HG02642 (cell line): ENCODE measurements around the gene MAP2.

Experiments
- ATAC-seq: cut with Tn5 transposase; IDR thresholded peaks from one replicate; pipeline ENCODE4 v1.9.1; 2021; ENCODE audit warnings: mild to moderate bottlenecking; ENCODE audit not compliant: unreplicated experiment, poor library complexity

Gene MAP2

DNA sequence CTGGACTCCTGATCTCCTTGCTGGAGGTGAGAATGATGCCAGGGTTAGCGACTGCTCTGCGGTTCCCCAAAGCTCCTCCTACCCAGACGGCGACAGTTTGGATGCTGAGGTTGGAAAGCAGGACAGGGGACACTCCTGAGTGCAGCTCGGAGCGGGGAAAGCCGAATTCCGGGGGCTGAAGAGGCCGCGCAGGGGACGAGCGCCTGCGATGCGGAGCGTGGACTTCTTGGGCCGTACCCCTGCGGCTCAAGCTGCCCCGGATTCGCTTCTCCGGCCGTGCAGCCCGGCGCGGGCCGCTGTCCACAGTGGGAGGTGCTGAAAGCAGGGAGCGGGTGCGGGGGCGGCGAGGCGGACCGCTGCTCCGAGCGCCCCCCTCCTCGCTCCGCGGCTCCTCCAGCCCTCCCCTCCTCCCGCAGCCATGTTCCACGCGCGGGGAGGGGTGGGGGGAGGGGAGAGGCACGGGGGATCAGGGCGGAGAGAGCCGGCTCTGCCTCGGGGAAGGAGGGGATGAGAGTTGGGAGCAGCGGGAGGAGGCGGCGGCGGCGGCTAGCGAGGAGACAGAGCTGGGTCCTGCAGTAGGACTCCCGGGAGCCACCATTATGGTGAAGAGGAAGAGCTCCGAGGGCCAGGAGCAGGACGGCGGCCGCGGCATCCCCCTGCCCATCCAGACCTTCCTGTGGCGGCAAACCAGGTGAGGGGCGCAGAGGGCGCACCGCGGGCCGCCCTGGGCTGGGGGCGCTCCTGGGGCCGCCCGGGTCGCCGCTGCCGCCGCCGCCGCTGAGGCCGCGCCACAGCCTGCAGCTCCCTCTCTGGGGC is 347.8 kb downstream of the MAP2 start, which contains the start of gene UNC80:
UNC80 (plus strand) TSS at position 359 of the 816 bp plus-strand sequence; CDS start at position 600, 241 bp downstream.
- ATAC-seq: peak; percentile 58

DNA sequence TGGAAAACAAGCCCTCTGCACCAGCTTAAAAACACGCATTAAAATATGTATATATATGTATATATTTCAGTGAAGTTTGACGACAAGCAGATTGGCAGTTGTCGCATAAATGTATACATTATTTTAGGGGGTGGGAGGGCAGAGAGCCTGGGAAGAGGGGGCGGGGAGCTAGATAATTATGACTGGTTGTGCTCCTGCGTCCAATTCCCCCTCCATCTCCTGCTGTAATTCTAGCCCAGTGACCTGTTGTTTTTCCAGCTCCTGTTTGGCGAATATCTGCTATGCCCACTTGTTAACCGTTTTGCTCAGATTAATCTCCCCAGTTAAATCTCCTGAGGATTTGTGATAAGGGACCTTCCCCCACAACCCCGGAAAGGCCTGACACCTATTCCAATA is 348.4 kb downstream of the MAP2 start:
- no peak for ATAC-seq

- ATAC-seq: no peak
Observed at GRCh38 chr2:209773377-209773776, 349.5 kb downstream of the MAP2 start.
